Liver (tissue), 9 donors: ENCODE data around the gene KCNIP4. TPM values are rescaled to one million over a fixed set of nuclear protein-coding genes. Genes with fewer than 3 reads are reported as not detected.

Experiments
- DNase-seq: peaks from one replicate; pipeline ENCODE4 v3.0.0-alpha.2; 2017; ENCODE audit warnings: low spot score
- H3K27ac ChIP-seq, 2 donors: one replicate each; pipeline ENCODE4 v1.7.0; 2013; ENCODE audit warnings: inconsistent platforms in 2 of 2, low read length in 2 of 2, control low read depth in 1 of 2, low read depth in 1 of 2, mild to moderate bottlenecking in 1 of 2
- H3K27me3 ChIP-seq, 4 donors: one replicate each; pipeline versions ENCODE4 v1.6.1 to v1.7.0; 2013; ENCODE audit warnings: low read length in 3 of 4, inconsistent platforms in 1 of 4, mild to moderate bottlenecking in 1 of 4, moderate library complexity in 1 of 4; ENCODE audit not compliant: control insufficient read depth in 4 of 4, insufficient read depth in 4 of 4
- H3K36me3 ChIP-seq, 4 donors: one replicate each; pipeline versions ENCODE4 v1.6.1 to v1.7.0; 2013; ENCODE audit warnings: low read length in 3 of 4, mild to moderate bottlenecking in 3 of 4, low read depth in 1 of 4, moderate library complexity in 1 of 4; ENCODE audit not compliant: control insufficient read depth in 4 of 4, insufficient read depth in 3 of 4
- H3K4me1 ChIP-seq, 4 donors: one replicate each; pipeline versions ENCODE4 v1.6.1 to v1.7.0; 2013; ENCODE audit warnings: low read length in 3 of 4, mild to moderate bottlenecking in 3 of 4, moderate library complexity in 1 of 4; ENCODE audit not compliant: control insufficient read depth in 4 of 4, insufficient read depth in 4 of 4
- H3K4me3 ChIP-seq, 3 donors: one replicate each; pipeline versions ENCODE4 v1.6.1 to v1.7.0; 2013; ENCODE audit warnings: low read length in 3 of 3, control low read depth in 1 of 3, low read depth in 1 of 3, mild to moderate bottlenecking in 1 of 3
- H3K9ac ChIP-seq, 2 donors: one replicate each; pipeline ENCODE4 v1.7.0; 2013; ENCODE audit warnings: low read length in 2 of 2, mild to moderate bottlenecking in 2 of 2, moderate library complexity in 2 of 2, control low read depth in 1 of 2, low read depth in 1 of 2
- H3K9me3 ChIP-seq, 4 donors: one replicate each; pipeline versions ENCODE4 v1.6.1 to v1.7.0; 2013; ENCODE audit warnings: low read length in 3 of 4; ENCODE audit not compliant: control insufficient read depth in 4 of 4
- GABPA ChIP-seq, 2 donors: IDR thresholded peaks in 1 of 2; conservative IDR thresholded peaks in 1 of 2; 2 replicates each; pipeline ENCODE4 v1.6.1; 2016; ENCODE audit warnings: antibody characterized with exemption in 2 of 2, mild to moderate bottlenecking in 1 of 2, moderate library complexity in 1 of 2
- HNF4G ChIP-seq: IDR thresholded peaks from 2 replicates; pipeline ENCODE4 v1.6.1; 2016; ENCODE audit warnings: antibody characterized with exemption
- NR2F2 ChIP-seq: IDR thresholded peaks from 2 replicates; pipeline ENCODE4 v1.6.1; 2016; ENCODE audit warnings: antibody characterized with exemption
- RAD21 ChIP-seq, 2 donors: IDR thresholded peaks; 2 replicates each; pipeline ENCODE4 v1.6.1; 2016; ENCODE audit warnings: antibody characterized with exemption in 2 of 2, mild to moderate bottlenecking in 2 of 2
- REST ChIP-seq: IDR thresholded peaks from 2 replicates; pipeline ENCODE4 v1.6.1; 2016; ENCODE audit warnings: antibody characterized with exemption, mild to moderate bottlenecking
- RXRA ChIP-seq, 2 donors: IDR thresholded peaks; 2 replicates each; pipeline ENCODE4 v1.6.1; 2017 to 2018; ENCODE audit warnings: antibody characterized with exemption in 2 of 2, mild to moderate bottlenecking in 1 of 2
- SP1 ChIP-seq: IDR thresholded peaks from 2 replicates; pipeline ENCODE4 v1.6.1; 2018; ENCODE audit warnings: antibody characterized with exemption, mild to moderate bottlenecking
- TAF1 ChIP-seq: conservative IDR thresholded peaks from 2 replicates; pipeline ENCODE4 v1.6.1; 2016; ENCODE audit warnings: antibody characterized with exemption, mild to moderate bottlenecking
- YY1 ChIP-seq: IDR thresholded peaks from 2 replicates; pipeline ENCODE4 v1.6.1; 2016; ENCODE audit warnings: antibody characterized with exemption, mild to moderate bottlenecking
- WGBS: extraction: QIAGEN DNeasy Blood & Tissue Kit; methylation state at CpG from one replicate; pipeline ENCODE4 v1.1.7; 2013; 5-methylcytosine and 5-hydroxymethylcytosine counted together
- polyA plus RNA-seq, 2 donors: library from polyadenylated mRNA; stranded (reverse) in 1 of 2; unstranded in 1 of 2; fragments of 200-250 nt in 1 of 2; fragments of >200 nt in 1 of 2; fragmentation: Nextera tagmentation in 1 of 2; extraction: Ambion mirVana in 1 of 2; gene quantifications; one replicate each; pipeline versions ENCODE4 v1.2.1 to v1.2.3, GENCODE V29; 2013 to 2015
- total RNA-seq, 2 donors: library from RNA; depleted of rRNA; stranded (reverse); fragments of >200 nt; gene quantifications; one replicate each; pipeline ENCODE4 v1.2.3, GENCODE V29; 2014
- TF ChIP-seq, protein P1 (sequence below): fragments of 150-350 bp; IDR thresholded peaks from 2 replicates; pipeline ENCODE4 v1.5.1; 2017; ENCODE audit warnings: improper control_type of control experiment, low read depth, low read length; ENCODE audit not compliant: missing input control
- donor health status: healthy.
- donor health status: healthy.
- donor health status: healthy.
- donor health status: healthy.
- donor health status: healthy.

Gene KCNIP4
- total and polyA plus RNA-seq, 4 donors = 0.08 to 0.14 TPM; not detected in 2

- WGBS = 36% methylated on average over 4 of the region's 4 CpGs
- TF ChIP-seq RAD21 (IDR thresholded peaks at IDR 0.05) (peak; percentile 61 to 62), NR2F2 (no peak)
- TF ChIP-seq, protein P1, sequence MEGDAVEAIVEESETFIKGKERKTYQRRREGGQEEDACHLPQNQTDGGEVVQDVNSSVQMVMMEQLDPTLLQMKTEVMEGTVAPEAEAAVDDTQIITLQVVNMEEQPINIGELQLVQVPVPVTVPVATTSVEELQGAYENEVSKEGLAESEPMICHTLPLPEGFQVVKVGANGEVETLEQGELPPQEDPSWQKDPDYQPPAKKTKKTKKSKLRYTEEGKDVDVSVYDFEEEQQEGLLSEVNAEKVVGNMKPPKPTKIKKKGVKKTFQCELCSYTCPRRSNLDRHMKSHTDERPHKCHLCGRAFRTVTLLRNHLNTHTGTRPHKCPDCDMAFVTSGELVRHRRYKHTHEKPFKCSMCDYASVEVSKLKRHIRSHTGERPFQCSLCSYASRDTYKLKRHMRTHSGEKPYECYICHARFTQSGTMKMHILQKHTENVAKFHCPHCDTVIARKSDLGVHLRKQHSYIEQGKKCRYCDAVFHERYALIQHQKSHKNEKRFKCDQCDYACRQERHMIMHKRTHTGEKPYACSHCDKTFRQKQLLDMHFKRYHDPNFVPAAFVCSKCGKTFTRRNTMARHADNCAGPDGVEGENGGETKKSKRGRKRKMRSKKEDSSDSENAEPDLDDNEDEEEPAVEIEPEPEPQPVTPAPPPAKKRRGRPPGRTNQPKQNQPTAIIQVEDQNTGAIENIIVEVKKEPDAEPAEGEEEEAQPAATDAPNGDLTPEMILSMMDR = peak; percentile 25
- Histone ChIP-seq H3K27me3 (no peaks in the 10 kb centered on the region), H3K9me3 (no peaks in the 10 kb centered on the region), H3K27ac (no peak overlapping the region), H3K9ac (no peak overlapping the region), H3K4me3 (no peak overlapping the region), H3K4me1 (peaks cover 0 to 2% (median 0%) of the 10 kb centered on the region in 4 donors), H3K36me3 (no peaks in the 10 kb centered on the region)
- DNase-seq = no peak
Measured at GRCh38 chr4:21790438-21791029, 158.0 kb downstream of the KCNIP4 start.

DNA sequence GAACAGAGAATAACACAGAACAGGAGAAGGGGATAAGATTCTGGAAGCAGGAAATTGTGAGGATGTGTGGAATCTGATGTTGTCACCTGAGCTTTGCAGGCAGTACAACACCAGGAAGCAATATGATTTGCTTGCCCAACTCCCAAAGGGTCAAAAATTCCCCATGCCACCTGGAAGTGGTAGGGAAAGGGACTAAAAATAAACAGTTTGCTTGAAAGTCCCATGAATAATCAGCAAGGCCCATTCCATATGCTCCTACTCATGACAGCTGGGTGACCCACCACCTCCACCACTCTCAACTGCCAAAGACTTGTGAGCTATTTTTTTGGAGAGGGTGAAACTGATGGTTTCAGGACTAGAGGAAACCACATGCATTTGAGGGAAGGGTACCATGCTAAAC is 168.4 kb downstream of the KCNIP4 start:
- no peak overlapping the region for H3K9ac ChIP-seq
- H3K4me1 ChIP-seq = peaks cover 0 to 2% (median 0%) of the 10 kb centered on the region in 4 donors
- H3K36me3 ChIP-seq = no peaks in the 10 kb centered on the region
- no peak overlapping the region for H3K4me3 ChIP-seq
- no peak overlapping the region for H3K27ac ChIP-seq
- DNase-seq = no peak
- TF ChIP-seq TAF1 (no peak), YY1 (no peak), REST (no peak), HNF4G (no peak), NR2F2 (no peak), SP1 (no peak), GABPA (IDR thresholded peaks at IDR 0.05 in 1 of 2, conservative IDR thresholded peaks at IDR 0.05 in 1 of 2) (no peak), RXRA (IDR thresholded peaks at IDR 0.05) (no peak)
- TF ChIP-seq, protein P1 = no peak
- H3K9me3 ChIP-seq = no peaks in the 10 kb centered on the region
- H3K27me3 ChIP-seq = peaks cover 0 to 3% (median 0%) of the 10 kb centered on the region in 4 donors
